NAMALWA (cell line): Measurements from ENCODE around the gene RNF19B.

Experiments
- DNase-seq: peaks from one replicate; pipeline ENCODE4 v3.0.0-alpha.2; 2015; ENCODE audit warnings: low spot score

Gene RNF19B

DNA sequence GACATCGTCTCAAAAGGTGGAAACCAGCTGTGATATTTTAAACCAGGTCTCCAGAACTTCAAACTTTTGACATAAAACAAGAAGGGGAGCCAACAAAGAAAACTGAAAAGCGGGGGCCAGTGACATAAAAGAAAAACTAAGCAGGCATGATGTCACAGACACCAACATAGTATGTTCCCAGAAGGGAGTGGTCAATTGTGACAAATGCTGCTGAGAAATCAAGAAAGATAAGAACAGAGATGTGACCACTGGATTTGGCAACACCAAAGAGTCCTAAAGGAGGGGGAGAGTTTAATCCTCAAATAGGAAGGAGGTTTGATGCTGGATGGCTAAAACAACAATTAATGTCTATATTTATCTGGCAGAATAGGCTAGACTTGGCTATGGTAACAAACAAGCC lies 2.3 kb upstream of the RNF19B start:
- no peak for DNase-seq

DNA sequence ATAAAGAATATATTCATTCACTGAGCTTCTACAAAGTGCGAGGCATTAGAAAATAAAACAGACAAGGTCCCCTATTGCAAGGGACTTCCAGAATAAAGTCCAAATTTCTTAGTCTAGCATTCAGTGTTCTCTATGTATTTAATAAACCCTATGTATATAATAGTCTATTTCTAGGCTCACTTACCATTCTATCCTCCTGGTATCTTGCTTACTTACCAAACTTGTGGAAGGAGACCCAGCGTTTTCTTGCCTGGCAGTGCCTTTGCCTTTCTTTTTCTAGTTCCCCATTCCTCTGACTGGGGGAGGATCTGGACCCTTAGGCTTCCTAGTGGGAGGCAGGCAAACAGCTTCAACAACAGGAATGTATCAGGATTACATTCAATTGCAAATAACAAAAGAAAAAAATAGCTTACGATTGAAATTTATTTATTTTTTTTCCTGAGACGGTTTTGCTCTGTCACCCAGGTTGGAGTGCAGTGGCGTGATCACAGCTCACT lies 690 bp upstream of the RNF19B start:
- DNase-seq, result no peak

DNA sequence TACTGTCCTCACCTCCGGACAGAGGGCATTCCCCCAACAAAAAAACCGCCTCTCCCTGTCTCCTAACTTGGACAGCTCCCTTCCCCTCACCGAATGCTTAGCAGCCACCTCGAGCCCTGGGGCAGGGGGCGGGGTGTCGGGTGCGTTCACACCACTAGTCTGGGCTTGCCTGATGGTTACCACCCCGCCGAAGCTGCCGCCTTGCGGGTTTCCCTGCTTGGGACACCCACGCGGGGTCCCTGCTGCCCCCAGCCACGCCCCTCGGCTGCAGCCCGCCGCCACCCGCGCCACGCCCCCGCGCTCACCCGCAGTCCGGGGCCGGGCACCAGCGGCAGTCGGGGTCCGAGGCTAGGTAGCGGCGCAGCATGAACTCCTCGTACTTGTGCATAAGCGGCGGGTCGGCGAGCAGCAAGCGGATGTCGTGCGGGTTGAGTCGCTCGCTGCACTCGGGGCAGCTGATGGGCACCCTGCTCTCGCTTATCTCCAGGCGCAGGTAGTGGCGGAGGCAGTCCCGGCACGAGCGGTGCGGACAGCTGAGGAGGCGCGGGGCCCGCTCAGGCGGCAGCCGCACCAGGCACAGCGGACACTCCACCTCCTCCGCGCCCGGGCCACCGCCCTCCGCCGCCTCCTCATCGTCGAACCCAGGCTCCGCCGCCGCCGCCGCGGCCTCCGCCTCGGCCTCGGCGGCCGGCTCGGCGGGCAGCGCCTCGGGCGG lies 706 bp downstream of the RNF19B start:
- DNase-seq, result peak; percentile 85

DNA sequence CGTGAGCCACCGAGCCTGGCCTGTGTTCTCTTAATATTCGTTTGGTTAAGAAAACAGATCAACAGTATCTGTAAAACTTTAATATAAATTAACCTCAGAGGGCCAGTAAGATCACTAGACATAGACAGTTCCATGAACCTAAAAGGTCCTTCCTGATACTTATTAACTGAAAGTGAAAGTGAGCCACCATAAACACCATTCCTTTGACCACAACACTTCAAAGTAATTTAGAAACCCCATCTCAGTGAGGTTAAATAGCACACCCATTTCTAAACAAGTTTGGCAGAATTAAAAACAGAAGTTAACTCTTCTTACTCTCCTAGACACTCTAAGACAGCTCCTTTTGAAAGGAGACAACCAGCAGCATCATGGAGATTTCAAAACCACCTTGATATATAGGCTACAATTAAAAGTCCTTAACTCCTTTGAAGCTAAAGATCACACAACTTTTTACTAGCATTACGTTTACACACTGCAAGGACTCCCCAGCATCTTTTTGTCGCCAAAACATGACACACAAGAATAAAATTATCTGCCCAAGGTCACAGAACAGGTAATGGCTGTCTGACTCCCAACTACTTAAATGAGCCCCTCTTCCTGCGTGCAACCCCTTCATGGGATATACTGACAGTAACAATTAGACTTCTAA lies 2.2 kb downstream of the RNF19B start:
- peak; percentile 79 for DNase-seq

DNA sequence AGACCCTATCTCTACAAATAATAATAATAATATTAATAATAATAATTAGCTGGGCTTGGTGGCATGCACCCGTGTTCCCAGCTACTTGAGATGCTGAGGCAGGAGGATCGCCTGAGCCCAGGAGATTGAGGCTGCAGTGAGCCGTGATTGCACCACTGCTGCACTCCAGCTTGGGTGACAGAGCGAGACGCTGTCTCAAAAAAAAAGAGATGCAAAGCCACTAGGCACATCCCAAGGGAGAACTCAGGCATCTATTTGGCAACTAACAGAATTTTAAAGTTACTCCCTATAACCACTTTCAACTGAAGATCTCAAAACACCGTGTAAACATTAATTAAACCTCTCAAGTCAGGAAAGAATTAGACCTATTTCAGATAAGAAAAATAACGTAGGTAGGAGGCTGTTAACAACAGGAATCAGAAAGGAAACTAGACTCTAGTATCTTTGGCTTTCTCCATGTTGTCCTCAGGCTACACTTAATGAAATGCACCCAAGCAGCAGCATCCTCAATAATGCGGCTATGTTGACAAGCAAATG lies 3.7 kb downstream of the RNF19B start:
- DNase-seq, result peak; percentile 77

DNA sequence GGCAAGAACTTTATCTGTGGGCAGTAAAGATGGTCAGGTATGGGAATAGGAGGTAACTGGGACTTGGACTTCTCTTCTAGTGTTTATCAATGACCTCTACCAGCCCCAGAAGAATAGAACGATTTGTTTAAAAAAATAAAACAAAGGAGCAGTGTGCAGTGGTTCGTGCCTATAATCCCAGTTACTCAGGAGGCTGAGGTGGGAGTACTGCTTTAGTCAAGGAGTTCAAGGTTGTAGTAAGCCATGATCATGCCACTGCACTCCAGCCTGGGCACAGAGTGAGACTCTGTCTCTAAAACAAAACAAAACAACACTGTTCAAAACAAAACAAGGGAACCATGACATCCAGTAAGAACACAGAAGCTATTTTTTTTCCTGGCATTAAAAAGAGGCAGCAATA lies 4.3 kb downstream of the RNF19B start:
- no peak for DNase-seq

DNA sequence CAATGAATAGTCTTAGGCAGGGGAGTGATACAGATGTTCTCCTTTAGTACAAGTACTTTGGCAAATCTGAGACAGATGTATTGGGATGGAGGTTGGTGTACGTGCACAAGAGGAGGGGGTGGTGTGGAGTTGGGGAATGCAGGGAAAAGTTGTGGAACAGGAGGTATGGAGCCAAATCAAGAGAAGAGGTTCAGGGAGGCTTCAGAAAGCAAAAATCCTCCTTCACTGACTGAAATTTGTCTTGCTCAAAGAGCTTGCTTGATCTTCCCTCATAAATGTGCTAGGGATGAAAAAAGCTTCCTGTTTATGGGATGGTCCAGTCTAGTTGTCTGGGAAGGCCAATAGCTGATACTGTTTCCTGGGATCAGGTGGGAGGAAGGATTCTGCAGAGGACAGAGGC lies 5.8 kb downstream of the RNF19B start:
- no peak for DNase-seq

DNA sequence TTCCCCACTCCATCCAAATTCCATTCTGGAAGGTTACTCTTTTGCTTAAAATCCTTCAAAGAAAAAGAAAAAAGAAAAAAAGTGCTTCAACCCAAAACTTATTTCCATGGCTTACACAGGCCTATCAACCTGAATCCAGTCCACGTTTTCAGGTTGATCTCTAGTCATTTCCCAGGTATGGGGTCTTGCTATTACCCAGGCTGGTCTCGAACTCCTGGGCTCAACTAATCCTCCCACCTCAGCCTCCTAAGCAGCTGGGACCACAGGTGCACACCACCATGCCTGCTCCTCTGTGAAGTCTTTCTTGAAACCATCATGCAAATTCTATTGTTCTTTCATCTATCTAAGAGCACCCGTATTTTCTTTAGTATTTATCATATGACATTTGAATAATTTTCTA lies 7.6 kb downstream of the RNF19B start:
- no peak for DNase-seq

DNA sequence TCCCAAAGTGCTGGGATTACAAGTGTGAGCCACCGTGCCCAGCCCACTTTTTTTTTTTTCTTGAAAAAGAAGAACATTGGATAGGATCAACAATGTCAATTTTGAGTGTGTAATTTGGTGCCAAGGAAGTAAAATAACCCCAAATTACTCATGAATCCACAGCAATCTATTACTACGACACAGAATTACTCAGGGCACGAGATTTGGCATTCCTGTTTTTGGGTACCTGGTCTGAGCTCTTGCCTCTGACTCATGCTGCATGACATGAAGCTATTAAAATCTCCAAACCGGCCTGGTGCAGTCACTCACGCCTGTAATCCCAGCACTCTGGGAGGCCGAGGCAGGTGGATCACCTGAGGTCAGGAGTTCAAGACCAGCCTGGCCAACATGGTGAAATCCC lies 10.4 kb downstream of the RNF19B start:
- no peak for DNase-seq

DNA sequence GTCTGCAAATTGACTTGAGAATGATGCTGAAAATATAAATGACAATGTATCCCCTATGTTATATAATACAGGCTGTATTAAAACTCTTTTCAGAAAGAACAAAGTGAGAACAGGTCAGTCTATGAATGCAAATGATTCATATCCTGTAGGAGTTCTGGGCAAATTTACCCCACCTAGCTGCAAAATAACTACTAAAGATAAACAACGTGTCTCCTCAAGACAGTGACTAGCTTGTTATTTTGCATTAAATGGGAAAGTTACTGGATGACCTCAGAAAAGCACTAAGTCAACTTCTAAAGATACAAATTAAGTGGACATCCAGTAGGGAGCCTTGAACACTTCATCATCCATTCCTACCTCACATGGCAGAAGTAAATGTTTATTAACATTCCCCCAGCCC lies 11.1 kb downstream of the RNF19B start:
- no peak for DNase-seq

DNA sequence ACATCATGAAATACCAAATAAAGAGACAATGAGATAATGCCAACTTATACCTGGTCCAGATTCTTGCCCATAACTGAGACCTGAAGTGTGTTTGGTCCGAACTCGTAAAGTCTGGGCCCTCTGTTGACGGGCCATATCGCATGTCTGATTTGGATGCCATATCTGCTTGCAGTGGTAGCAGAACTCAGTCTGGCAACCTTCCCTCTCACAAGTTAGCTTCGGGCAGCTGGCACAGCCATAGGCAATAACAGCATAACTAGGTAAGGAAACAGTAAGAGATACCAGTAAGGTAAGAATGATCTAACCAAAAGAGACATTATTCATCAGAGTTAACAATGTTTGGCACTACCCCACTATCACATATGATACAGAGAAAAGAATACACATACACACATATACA lies 15.1 kb downstream of the RNF19B start:
- DNase-seq, result no peak

DNA sequence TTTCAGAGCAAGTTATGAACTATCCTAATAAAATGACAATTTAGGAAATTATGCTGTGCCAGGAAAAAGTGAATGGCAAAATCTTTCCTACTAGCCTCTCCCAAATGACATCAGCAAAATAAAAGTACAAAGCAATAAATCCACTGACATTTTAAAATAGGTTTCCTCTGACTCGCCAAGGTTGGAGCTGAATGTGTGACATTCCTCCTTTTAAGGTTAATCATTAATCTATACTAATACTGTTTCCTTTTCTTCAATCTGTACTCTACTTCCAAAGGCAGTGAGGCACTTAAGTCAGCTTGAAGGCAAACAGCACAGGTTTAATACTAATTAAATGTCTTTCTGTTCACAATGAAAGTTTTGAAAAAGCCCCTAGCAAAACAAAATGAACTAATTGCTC lies 15.7 kb downstream of the RNF19B start:
- DNase-seq, result no peak

DNA sequence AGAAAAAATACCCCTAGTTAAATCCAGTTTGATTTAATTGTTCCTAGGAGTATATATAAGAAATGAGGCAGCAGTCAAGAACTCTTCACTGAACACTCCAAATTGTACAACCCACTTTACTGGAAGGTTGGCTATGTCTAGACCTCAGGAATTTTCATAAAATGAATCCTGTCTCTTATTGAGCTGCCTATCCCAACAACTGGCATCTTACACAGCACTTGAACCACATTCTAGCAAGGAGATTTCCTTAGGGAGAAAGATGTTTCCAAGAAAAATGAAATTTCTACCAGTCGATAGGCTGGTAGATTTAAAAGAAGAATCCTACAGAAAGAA lies 16.3 kb downstream of the RNF19B start:
- no peak for DNase-seq

DNA sequence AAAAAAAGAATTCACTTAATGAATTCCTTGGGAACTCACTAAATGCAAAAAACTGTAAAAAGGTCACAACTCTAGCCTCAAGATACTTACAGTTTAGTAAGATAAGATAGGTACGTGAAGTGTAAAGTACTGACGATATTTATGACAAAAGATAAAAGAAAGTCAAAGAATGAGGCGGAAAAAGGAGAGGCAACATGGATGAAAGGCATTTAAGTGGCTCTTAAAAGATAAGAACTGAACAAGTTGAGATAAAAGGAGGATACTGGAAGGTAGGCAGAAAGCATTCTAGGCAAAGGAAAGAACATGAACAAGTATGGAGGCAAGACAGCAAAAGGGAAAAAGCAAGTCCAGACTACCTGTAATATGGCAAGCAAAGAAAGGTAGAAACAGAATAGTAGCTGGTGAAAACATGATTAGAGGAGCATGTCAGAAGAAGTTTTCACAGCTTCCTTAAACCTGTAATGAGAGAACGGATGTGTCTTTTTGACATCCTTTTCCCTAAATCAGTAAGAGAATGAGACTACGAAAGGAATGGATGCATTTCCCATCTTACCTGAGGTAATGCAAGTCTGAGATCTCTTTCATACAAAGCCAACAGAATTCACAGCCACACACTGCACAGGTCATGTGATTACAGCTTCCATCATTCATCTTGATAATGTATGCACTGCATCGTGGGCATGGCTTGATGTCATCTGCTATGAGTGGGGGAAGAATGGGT lies 16.8 kb downstream of the RNF19B start:
- no peak for DNase-seq

DNA sequence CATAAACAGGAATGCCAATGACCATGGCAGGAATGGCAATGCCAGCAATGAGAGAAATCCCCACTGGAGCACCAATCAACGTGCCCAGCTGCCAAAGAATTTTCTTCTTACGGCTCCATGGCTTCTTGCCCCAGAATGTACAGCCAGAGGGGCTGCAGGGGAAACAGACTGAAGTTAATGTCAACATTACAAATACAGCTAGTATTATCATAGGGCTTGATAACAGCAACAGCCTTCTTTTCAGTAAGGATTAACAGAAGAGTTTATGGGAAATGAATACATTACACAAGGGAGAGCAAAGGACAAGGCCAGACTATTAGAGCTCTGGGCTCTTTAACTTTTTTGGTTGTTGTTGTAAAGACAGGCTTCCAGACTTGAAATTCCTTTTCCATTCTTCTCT lies 18.2 kb downstream of the RNF19B start:
- no peak for DNase-seq

DNA sequence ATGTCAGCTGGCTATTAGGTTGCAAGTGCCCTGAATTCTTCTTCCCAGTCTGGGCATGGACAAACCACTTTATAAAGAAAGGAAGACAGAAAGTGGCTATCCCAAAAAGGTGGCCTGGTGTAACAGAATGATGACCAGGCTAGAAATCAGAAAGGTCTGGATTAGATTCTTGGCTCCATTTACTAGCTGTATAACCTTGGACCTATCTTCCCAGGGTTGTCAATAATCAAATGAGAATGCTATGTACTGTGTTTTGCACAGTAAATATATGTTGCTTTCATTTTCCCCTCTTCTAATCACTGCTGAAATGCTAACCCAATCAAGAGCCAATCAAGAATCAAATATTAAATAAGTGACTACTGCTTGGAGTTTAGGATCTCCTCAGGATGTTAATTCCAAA lies 20.4 kb downstream of the RNF19B start:
- DNase-seq, result no peak

DNA sequence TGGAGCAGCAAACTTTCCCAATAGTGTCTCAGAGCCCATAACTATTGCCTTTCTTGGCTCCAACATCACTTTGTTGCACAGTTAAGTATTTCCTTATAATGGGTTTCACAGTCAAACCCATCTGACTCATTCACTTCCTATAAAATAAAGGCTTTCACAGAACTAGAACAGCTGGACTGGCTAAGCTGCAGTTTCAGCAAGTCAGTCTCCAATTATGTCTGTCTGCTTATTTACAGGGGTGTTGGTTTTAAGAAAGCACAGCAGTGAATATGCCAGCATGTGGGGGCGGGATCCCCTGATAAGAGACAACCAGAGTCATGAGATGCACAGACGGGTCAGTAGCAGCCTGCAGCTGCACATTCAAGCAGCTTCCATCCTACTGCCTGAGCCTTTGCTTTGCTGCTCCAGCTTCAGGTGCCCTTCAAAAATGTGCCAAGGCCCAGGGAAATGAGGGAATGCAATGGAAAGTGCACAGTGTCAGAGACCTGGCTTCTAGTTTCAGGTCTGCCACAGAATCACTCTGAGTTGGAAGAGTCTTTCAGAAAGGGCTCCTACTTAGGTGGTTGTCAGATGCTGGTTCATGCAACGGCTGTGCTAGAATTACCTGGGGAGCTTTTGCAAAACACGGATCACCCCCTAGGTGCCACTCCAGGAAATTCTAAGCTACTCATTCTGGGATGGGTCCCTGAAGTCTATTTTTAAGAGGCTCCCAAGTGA lies 24.8 kb downstream of the RNF19B start:
- DNase-seq, result no peak

DNA sequence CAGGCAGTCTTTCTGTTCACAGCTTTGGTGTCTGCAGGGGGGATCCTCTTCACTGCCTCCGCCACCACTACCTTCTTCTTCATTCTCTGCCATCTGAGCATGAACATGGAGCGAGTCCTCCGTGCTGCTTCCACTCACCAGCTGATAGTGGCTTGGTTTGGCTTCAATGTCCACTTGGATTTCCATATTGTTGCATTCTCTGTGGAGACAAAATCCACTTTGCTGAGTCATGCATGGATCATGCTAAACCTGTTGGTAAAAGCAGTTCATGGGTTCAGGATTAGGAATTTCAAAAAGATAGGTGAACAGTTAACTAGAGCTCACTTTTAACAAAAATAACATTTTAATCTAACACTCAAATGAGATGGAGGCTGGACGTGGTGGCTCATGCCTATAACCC lies 27.5 kb downstream of the RNF19B start:
- no peak for DNase-seq

DNA sequence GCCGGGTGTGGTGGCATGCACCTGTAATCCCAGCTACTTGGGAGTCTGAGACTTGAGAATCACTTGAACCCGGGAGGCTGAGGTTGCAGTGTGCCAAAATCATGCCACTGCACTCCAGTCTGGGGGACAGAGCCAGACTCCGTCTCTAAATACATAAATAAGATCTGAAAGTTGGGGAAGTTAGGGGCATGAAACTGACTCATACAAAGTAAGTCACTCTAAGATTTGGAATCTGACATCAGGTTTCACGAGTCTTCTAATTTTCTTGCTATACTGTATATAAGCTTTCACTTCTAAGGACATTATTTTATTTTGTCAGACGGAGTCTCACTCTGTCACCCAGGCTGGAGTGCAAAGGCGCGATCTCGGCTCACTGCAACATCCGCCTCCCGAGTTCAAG lies 30.1 kb downstream of the RNF19B start:
- no peak for DNase-seq

DNA sequence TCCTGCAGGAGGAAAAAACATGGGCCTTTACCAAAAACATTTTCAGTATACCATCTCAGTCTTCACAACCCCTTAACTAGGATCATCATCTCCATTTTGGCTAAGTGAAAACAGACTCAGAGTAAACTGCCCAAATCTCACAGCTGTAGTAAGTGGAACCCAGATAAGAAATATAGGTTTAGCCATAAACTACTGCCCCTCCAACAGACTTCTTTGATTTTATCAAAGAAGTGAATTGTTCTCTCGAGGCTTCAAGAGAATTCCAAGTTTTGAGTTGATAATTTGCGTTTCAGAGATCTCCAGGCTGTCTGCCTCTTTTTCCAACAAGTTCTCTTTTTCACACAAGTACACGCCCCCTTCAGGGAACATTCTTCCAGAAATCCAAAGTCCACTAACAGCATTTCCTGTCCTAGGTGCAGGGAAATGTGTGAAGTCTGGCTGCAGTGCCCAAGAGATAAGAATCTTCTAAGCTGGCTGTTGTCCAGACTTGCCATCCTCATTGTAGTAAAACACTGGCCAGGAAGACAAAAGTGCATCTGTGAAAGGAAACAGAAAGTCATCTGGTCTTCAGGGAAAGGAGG lies 30.8 kb downstream of the RNF19B start:
- no peak for DNase-seq

DNA sequence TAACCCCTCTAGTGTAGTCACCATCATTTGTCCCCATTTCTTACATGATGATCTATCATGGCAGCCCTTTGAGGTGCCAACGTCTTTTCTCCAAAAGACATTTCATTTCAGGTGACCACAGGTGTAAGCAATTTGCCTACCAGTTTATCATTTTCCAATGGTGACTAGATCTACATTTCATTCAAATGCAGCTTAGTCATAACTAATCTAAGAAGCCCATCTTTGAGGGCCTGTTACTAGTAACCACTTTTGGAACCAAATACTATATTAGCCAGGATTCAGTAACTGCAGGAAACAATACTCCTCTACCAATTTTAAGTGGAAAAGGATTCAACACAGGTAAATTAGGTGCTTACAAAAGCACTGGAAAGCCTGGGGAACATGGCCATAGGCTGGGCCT lies 32.8 kb downstream of the RNF19B start:
- no peak for DNase-seq

DNA sequence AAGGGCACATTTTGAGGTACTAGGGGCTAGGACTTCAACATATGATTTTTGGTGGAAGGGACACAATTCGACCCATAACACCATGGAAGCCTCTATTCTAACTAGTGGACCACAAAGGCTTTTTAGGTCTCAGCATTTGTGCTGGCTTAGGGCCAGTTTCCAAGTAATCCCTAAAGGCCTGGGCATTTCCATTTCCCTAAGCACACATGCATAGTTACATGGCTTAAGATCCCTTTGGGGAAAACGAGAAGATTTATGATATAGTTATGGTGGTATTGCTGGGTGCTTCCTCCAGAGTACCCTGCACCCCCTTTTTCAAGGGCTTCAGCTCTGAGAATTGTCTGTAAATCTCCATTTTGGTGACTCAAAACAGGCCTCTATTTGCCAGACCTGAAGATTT lies 35.2 kb downstream of the RNF19B start:
- no peak for DNase-seq
